ENCODE data around the gene CFDP1.
"Not testable (repeated sequence)": the region's sequence is repeated elsewhere in the genome, so short reads cannot be mapped to it uniquely, and the experiment has no call there.

CFDP1 gene

DNA sequence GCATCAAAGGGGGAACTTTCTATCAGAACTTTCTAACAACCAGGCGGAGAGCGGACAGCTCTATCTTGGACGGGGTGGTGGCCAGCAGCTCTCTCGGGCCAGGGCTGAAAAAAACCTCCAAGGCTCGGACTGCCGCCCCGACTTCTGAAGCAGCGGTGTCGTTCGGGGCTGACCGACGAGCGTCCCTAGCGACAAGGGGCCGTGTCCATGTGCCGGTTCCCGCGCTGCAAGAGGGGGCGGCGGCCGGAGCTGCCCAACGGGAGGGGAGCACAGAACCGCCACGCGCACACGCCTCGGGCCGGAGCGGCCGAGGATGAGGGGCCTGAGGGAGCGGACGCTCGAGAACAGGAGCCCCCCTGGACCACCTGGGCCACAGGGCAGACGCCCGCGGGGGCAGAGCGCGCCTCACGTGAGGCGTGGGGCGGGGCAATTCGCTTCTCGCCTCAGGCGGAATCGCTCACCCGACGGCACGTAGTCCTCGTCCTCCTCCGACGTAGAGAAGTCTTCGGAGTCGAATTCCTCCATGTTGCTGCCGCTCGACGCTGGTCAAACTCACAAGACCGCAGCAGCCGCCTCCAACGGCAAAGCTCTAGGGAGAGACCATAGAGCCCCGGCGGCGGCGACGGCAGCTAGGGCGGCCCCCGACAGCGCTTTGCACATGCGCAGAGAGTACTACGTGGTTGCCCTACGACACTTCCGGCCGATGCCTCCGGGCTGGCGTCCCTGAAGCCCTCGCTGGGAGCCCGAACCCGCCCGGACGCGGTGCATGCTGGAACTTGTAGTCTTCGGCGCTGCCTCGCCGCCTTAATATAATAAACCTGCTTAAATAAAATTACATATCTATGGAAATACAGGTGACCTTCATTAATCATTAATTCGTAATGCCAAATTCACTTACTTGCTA, at the start of gene CFDP1:
Gene CFDP1 (minus strand): TSS at position 676 of the 904 bp plus-strand sequence. CDS start 151 bp downstream, at position 525.
- DNase-seq, result peak; percentile 73

DNA sequence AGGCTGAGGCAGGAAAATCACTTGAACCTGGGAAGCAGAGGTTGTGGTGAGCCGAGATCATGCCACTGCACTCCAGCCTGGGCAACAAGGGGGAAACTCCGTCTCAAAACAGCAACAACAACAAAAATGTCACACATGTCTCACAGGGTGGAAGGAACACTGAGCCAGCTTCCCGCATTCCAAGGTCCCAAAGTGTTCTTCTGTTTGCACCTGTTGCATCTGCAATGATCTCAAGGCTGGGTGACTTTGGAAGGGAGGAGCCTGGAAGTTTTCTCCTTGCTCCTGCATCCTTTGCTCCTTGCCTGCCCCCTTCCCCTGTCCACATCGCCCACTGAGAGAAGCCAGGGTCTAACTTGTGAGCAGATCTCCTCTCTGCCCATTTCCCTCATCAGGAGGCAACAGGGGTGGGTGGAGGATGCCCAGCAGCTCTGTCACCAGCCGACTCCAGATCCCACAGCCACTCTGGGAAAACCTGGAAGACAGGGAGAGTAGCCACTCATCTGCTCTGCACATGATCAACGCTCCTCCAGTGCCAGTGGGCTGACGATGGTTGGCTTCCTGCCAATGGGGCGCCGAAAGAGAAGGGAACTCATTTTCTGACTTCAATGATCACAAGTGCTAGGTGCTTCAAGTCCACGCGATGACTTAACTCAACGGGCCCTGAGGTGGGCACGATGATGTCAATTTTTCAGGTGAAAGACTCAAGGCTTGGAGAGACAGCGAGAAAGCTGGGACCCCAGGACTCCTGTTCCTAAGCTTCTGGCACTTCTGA, 49.3 kb upstream of the CFDP1 start:
- DNase-seq, result no peak

DNA sequence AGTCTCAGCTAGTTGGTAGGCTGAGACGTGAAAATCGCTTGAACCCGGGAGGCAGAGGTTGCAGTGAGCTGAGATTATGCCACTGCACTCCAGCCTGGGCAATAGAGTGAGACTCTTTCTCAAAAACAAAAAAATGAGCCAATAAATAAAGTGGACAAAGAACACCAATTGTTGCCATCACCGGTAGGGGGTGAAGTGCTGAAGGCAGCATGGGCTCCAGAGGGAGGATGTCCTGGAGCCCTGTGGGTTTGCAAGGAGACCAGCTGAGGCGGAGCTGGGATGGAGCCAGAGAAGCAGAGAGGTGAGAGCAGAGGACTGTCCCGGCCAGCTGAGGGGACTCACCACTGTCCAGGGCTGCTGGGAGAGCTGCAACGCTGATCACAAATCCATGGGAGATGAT, 48.2 kb upstream of the CFDP1 start:
- no peak for DNase-seq

DNA sequence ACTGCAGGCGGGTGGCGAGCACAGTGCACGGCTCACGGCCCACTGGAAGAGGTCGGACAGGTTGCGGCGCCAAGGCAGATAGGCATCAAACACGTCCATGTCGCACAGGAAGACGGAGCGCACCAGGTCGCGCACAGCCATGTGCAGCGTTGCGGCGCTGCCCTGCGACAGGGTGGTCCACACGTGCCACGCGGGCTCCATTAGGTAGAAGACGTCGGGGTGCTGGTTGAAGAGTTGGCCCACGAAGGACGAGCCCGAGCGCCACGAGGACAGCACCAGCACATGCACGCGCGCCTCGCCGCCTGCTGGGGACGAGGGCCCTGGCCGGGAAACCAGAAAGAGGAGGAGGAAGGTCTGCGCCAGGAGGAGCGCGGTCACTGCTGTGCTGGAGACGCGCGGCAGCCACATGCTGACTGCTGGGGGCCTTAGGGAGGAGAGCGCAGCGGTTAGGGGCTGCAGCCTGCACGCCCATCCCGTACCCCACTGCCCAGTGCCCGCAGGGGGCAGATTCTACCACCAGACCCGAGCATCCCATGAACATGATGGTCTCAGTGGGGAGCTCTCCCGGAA, 46.2 kb upstream of the CFDP1 start:
- no peak for DNase-seq

DNA sequence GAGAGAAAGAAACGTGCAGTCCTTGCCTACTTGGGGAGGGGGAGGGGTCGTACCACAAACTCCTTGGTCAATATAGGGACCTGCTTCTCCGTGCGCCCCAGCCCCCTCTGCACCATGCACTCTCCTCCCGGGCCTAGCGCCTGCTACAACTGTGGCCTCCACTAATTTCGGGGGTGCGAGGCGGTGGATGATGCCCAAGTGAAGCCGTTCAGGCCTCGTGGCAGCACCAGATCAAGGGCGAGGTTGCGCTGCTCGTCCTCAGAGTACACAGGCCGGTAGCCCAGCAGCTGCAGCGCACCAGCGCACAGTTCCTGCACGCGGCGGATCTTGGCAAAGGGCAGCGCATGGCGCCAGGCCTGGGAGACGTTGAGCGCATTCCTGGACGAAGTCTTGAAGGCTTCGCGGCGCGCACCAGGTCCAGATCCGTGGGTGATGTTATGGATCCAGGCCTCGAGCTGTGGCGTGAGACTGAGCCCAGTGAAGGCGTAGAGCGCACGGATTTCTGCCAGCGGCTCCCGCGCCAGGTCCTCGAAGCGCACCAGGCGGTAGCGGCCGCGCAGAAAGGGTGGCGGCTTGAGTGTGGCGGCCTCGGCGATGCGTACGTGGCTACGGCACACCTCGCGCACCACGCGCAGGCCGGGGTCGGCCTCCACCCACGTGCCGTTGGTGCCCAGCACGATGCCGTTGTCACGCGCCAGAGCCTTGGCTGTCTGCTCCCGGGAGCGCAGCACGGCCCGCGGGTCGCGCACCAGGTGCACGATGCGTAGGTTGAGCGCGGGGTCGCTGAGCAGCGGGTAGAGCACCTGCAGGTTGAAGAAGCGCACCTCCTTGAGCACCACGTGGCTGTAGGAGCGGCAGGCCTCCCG, 45.4 kb upstream of the CFDP1 start:
- DNase-seq, result no peak

DNA sequence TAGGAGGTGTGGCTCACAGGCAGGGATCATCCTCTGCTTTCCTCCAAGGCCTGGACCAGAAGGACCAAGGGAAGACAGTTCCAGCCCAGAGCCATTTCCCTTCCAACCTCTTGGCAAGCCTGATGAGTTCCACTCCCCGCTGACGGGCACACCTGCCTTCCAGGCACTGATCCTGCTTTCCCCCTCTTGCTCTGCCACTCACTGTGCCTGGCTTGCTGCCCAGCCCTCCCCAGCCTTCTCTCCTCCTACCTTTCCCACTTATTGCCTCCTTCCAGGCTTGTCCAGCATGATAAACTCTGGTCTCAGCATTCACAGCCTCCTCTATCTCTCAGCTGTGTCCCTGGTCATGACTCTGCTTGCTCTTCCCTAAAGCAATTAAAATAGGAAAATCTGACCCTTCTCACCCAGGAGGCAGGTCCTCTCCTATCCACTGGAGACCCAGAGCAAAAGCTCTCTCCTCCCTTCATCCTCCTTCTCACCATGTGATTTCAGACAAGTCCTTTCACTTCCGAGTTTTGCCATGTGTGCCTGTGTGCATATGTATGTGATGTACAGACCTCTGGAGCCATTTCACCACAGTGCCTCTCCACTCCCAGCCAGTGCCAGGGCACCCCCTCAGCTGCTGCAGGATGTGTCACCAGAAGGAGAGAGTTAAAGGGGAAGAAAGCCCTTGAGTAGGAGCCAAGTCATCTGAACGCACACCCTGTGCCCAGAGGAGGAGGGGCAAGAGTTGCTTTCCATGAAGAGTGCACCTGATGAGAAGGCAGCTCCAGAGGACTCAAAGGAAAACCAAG, 44.6 kb upstream of the CFDP1 start:
- DNase-seq, result no peak

DNA sequence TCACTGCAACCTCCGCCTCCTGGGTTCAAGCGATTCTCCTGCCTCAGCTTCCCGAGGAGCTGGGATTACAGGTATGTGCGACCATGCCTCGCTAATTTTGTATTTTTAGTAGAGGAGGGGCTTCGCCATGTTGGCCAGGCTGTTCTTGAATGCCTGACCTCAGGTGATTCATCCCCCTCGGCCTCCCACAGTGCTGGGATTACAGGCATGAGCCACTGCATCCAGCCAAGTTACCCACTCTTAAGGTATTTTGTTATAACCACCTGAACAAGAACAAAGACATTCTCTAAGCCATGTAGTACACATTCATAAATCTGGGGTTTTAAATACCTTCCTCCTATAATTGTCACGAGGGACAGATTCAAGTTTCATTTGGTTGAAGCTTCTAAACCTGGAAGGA, 43.5 kb upstream of the CFDP1 start:
- no peak for DNase-seq

DNA sequence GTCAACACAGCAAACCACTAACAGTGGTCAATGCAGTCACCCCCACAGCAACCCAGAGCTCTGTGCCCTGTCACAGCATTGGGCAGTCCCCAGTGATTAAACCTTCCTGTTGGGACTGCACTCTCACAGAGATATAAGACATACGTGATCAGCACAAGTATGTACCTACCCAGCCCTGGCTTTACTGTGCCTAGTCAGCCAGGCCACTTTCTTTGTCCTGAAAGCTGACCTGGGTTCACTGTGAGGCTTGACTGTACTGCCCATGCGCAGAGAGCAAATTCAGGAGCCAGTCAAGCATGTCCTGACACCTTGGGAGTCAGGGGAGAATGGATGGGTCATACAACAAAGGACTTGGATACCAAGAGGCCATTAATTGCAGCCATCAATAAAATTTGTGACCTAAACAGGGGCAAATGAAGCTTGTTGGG, 42.1 kb upstream of the CFDP1 start:
- no peak for DNase-seq

DNA sequence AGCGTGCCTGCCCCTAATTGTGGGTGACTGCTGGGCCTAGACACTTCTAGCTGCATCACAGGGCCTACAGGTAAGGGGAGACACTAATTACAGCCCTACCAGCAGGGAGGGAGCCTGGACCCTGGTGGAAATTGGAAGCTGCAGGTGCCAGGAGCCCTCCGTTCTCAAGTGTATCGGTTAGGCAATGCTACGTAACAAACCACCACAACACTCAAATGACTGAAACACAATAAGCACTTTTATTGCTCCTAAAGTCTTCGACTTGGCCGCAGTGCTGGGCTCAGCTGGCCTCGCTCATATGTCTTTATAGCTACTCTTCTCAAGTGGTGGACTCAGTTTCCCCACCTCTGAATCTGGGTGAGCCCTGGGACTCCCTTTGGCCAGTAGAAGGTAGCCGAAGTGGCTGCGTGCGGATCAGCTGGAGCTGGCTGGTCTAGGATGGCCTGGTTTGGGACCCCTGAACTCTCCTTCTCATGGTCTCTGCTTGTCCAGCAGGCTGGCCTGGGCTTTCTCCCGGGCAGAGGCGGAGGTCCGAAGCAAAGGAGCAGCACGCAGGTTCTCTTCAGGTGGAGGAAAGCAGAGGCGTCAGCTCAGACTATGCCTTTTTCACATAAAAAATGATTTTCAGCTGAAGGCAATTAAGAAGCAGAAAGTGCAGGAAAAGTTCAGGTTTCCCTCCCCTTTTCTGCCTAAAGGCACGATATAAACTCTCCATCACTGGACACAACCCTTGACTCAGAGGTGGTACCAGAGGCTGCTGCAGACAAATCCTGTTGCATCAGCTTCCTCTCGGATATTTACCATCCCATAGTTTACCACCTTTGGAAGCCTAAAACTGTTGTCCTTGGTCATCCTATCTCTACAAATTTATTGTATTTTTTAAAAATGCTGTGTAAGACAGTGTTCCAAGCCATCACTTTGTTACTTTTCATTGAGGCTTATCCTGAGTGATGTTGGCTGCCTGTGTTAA, 39.9 kb upstream of the CFDP1 start:
- DNase-seq, result no peak

DNA sequence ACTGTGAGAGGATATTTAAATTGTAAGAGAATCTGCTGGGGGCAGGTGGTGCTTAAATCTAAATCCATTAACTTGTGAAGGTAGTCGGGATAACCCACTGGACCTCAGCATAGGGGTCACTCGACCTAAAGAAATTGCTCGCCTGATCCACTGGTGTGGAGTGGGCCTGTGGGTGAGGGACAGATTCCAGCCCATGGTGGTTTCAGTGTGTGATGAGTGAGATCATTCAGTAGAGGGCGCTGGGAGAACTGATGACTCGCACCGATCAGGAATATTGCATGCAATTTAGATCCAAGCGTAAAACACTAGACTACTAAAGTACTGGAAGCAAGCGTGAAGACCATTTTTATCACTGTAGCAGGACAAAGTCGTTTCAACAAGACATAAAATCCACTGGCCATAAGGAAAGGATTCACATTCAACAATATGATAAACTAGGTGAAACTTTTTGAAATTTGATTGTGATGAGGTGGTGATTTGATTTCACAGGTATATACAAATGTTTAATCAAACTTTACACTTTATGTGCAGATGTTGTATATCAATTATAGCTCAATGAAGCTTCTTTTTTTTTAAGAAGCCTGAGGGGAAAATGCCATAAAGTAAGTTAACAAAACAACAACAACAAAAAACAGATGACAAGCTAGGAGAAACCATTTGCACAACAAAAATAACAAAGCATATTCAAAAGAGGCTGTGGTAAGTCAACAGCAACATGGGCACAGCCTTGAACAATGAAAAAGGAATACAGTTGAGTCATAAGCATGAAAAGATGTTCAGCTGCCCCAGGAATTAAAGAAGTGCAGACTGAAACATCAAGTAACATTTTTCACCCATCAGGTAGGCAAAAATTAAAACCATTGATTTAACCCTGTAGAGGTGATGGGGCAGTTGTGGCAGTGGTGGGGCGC, 38.7 kb upstream of the CFDP1 start:
- DNase-seq, result peak; percentile 18

DNA sequence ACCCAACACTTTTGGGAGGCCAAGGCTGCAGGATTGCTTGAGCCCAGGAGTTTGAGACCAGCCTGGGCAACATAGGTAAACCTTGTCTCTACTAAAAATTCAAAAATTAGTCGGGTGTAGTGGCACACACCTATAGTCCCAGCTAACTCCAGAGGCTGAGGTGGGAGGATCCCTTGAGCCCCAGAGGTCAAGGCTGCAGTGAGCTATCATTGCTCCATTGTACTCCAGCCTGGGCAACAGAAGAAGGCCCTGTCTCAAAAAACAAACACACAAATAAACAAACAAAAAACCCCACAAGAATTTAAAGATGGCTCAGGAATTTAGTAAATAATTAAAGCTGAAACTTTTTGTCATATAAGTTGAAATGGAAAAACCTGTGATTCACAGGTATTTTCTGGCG, 33.5 kb upstream of the CFDP1 start:
- no peak for DNase-seq

DNA sequence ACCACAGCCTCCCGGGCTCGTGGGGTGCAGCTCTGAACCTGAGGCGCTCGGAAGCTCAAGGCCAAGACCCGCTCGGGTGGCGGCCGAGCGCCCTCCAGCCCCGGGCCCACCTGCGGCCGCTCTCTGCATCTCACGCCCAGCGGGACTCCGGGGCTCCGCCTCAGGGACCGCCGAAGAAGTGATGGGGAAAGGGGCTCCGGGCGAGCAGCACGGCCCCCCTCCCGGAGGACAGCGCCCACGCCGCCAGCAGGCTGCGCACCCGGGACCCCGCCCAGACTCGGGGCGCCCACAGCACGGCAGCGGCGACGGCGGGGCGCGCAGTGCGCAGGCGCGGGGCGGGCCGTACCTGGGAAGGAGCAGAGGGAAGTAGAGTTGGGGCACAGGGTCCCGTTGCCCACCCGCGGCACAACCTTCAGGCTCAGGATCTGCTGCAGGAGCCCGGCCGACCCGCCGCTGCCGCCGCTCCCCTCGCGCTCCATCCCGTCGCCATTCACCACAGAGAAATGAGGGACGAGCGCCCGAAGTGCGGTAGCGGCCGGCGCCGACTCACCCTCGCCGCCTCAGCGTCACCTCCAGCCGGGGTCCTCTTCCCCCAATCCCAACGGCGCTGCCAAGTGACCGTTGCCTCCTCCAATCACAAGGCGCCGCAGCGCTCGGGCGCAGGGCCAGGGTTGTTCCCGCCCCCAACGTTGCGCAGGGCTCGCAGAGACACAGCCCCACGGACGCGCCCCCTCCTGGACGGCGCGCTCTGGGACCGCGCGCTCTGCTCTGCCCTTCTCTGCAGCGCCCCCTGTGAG, 31.0 kb upstream of the CFDP1 start, which contains the start of gene TMEM170A:
Gene TMEM170A (minus strand): TSS at position 568 of the 797 bp plus-strand sequence. CDS start 89 bp downstream, at position 479.
- DNase-seq, result peak; percentile 81

DNA sequence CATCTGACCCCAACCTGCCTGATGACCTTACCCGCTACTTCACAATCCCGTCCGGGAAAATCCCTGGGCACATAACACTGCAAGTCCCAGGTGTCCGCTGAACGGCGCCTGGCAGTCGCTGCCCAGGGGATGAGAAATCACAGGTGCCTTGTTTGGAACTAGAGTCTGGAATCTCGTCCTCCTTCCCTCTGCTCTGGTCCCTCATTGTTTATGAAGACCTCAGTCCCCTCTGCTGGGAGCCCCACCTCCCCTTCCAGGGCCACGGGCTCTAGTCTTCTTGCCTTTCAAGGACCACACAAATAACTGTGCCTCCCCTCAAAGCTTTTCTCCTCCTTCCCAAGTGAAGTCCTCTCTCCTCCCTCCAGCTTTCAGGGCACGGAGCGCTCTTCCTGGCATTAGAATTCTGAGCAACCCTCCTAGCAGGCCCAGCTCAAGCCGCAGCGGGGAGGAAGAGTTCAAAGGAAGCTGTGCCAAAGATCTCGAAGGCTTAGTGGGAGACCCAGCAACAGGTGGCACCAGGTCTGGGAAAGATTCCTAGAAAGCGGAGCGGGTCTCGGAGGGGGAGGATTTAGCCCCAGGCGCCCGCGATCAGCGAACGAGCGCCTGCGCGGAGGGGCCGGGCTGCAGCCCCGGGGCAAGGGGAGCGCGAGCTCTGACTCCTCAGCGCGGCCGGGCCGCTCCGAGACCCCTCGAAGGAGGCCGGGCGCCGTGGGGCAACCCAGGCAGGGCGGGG, 30.3 kb upstream of the CFDP1 start:
- not testable (repeated sequence) for DNase-seq

DNA sequence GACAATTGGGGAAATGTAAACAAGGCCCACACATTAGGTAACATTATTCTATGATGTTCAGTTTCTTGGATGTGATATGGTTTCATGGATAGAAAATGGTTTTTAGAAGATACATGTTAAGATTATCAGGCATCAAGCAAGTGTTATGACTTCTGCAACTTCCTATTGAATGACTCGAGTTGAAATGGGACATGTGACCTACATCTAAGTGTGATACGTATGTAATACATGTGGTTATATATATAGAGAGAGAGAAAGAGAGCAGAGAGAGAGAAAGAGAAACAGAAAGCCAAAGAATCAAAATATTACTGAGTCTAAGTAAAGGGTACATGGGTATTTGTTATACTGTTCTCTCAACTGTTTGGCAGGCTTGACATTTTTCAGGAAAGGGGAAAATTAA, 29.5 kb upstream of the CFDP1 start:
- DNase-seq, result no peak

DNA sequence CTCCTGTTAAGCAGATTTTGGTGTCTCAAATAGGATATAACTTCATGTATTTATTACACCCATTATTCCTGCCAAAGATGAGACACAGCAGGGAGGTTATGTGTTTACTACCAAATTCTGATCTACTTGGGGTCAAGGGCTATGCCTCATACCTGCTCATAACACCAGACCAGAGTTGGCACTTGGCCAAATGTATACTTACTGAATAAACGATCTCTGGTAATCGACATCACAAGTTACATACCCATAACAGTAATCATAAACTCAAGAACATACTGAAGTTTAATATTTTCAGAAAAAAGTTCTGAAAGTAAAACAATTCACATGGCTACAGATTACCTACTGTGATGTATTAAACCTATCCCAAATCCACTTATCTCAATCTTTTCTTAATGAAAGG, 28.3 kb upstream of the CFDP1 start:
- no peak for DNase-seq

DNA sequence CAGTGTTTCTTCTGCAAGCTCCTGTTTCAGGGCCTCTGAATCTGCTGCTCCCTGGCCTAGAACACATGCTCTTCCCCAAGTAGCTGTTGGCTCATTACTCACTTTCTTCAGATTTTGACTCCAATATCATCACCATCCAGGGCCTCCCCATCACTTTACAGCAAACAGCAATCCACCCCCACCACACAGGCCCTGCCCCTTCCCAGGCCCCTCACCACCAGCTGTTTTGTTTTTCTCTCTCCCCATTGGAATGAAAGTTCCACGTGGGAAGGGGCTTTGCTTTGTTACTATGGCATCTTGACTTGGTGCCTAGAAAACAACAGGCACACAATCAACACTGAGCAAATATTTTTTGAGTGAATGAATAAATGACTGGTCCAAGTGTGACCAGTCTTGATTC, 27.1 kb upstream of the CFDP1 start:
- no peak for DNase-seq

DNA sequence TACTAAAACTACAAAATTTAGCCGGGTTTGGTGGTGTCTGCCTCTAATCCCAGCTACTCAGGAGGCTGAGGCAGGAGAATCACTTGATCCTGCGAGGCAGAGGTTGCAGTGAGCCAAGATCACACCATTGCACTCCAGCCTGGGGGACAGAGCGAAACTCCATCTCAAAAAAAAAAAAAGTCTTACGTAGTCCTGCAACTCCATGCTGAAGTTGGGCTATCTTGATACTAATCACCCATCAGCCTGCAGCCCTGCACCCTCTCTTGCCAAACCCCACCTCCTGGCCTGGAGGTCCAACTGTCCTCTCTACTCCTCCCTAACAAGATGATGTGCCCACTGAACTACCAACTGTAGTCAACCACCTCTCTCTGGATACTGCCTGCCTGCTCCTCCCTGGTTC, 26.4 kb upstream of the CFDP1 start:
- DNase-seq, result no peak

DNA sequence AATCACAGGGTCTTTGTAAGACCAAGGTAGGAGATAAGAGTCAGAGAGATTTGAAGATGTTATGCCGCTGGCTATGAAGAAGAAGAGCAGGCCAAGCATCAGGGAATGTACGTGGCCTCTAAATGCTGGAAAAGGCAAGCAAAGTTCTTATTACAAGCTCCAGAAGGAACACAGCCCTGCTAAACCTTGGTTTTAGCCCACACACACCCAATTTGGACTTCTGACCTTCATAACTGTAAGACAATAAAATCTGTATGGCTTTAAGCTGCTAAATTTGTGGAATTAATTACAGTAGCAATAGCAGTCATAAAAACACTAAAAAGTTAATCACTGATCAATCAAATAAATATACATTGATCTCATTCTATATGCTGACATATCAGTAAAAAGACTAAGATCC, 25.1 kb upstream of the CFDP1 start:
- no peak for DNase-seq

Measured in NCI-H748 treated with DMSO at 0.1 percent for 48 hours (cell line).